ENCODE data around the gene MUC4. TPM values are rescaled to one million over a fixed set of nuclear protein-coding genes. Genes with fewer than 3 reads are reported as not detected.
"Not testable (repeated sequence)": the region's sequence is repeated elsewhere in the genome, so short reads cannot be mapped to it uniquely, and the experiment has no call there.

Gene MUC4
- polyA plus RNA-seq, 1 of the 3 experiments (the other 2 are of a cell fraction) = 0.07 TPM

GRCh38 chr3:195794708-195795107 lies 17.0 kb downstream of the MUC4 start:
- Histone ChIP-seq H3K9me2 (no peaks in the 10 kb centered on the region), H3K79me2 (ENCODE audit: insufficient read depth) (no peaks in the 10 kb centered on the region), H3K4me3 (ENCODE audit: low read depth in 2 of 2, low read length in 1 of 2) (no peak overlapping the region), H3K4me1 (ENCODE audit: control insufficient read depth in 1 of 2, insufficient read depth in 2 of 2, low read depth in 1 of 2, low read length in 1 of 2) (no peaks in the 10 kb centered on the region; a peak in 1 of 4 replicates), H3K27ac (ENCODE audit: low read depth in 2 of 2, low read length in 1 of 2) (no peak overlapping the region), H3K27me3 (ENCODE audit: insufficient read depth) (no peaks in the 10 kb centered on the region), H3K4me2 (no peak overlapping the region), H3F3A (replicated peaks; ENCODE audit: insufficient read depth) (no peaks in the 10 kb centered on the region), H2AFZ (ENCODE audit: low read depth) (no peak overlapping the region), H3K9ac (no peak overlapping the region), H3K36me3 (replicated peaks in 1 of 2; ENCODE audit: control insufficient read depth in 1 of 2, insufficient read depth in 2 of 2, low read length in 1 of 2) (no peaks in the 10 kb centered on the region), H4K20me1 (ENCODE audit: insufficient read depth) (no peaks in the 10 kb centered on the region), H3K9me3 (no peaks in the 10 kb centered on the region)
- ChIA-PET POLR2A (no interaction called here), CTCF (interaction anchor here (1.1 kb wide), 1 partner anchor 56 kb away, joined by 6 read pairs; no protein-coding TSS in a partner anchor)
- no peak for DNase-seq
- TF ChIP-seq TCF12 (IDR thresholded peaks at IDR 0.05) (no peak), CTCF (IDR thresholded peaks at IDR 0.05) (no peak), NRF1 (IDR thresholded peaks at IDR 0.05; ENCODE audit: low read depth, low read length) (no peak), JUND (IDR thresholded peaks at IDR 0.05) (no peak), YY1 (IDR thresholded peaks at IDR 0.05; ENCODE audit: low read depth) (no peak), TAF1 (IDR thresholded peaks at IDR 0.05; ENCODE audit: borderline replicate concordance, low read depth, low read length) (no peak), REST (IDR thresholded peaks at IDR 0.05; ENCODE audit: low read depth, low read length) (no peak), ELF1 (IDR thresholded peaks at IDR 0.05) (no peak), RCOR1 (IDR thresholded peaks at IDR 0.05; ENCODE audit: low read length) (no peak), SMC3 (IDR thresholded peaks at IDR 0.05; ENCODE audit: low read depth, low read length) (no peak), RXRA (IDR thresholded peaks at IDR 0.05; ENCODE audit: borderline replicate concordance, low read depth) (no peak), MXI1 (IDR thresholded peaks at IDR 0.05; ENCODE audit: low read depth, low read length) (no peak), EZH2phosphoT487 (IDR thresholded peaks at IDR 0.05; ENCODE audit: borderline replicate concordance, low read depth) (no peak), GABPA (IDR thresholded peaks at IDR 0.05; ENCODE audit: low read depth) (no peak)
- TF ChIP-seq, protein P1, sequence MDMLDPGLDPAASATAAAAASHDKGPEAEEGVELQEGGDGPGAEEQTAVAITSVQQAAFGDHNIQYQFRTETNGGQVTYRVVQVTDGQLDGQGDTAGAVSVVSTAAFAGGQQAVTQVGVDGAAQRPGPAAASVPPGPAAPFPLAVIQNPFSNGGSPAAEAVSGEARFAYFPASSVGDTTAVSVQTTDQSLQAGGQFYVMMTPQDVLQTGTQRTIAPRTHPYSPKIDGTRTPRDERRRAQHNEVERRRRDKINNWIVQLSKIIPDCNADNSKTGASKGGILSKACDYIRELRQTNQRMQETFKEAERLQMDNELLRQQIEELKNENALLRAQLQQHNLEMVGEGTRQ (IDR thresholded peaks at IDR 0.05; ENCODE audit: borderline replicate concordance, low read depth, low read length) = no peak
- TF ChIP-seq, protein P2, sequence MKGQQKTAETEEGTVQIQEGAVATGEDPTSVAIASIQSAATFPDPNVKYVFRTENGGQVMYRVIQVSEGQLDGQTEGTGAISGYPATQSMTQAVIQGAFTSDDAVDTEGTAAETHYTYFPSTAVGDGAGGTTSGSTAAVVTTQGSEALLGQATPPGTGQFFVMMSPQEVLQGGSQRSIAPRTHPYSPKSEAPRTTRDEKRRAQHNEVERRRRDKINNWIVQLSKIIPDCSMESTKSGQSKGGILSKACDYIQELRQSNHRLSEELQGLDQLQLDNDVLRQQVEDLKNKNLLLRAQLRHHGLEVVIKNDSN (IDR thresholded peaks at IDR 0.05; ENCODE audit: borderline replicate concordance, low read depth) = no peak
- TF ChIP-seq, protein P3, sequence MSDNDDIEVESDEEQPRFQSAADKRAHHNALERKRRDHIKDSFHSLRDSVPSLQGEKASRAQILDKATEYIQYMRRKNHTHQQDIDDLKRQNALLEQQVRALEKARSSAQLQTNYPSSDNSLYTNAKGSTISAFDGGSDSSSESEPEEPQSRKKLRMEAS (IDR thresholded peaks at IDR 0.05; ENCODE audit: low read depth) = no peak
- TF ChIP-seq, protein P4, sequence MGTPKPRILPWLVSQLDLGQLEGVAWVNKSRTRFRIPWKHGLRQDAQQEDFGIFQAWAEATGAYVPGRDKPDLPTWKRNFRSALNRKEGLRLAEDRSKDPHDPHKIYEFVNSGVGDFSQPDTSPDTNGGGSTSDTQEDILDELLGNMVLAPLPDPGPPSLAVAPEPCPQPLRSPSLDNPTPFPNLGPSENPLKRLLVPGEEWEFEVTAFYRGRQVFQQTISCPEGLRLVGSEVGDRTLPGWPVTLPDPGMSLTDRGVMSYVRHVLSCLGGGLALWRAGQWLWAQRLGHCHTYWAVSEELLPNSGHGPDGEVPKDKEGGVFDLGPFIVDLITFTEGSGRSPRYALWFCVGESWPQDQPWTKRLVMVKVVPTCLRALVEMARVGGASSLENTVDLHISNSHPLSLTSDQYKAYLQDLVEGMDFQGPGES (IDR thresholded peaks at IDR 0.05; ENCODE audit: low read depth, low read length) = no peak
- TF ChIP-seq, protein P5, sequence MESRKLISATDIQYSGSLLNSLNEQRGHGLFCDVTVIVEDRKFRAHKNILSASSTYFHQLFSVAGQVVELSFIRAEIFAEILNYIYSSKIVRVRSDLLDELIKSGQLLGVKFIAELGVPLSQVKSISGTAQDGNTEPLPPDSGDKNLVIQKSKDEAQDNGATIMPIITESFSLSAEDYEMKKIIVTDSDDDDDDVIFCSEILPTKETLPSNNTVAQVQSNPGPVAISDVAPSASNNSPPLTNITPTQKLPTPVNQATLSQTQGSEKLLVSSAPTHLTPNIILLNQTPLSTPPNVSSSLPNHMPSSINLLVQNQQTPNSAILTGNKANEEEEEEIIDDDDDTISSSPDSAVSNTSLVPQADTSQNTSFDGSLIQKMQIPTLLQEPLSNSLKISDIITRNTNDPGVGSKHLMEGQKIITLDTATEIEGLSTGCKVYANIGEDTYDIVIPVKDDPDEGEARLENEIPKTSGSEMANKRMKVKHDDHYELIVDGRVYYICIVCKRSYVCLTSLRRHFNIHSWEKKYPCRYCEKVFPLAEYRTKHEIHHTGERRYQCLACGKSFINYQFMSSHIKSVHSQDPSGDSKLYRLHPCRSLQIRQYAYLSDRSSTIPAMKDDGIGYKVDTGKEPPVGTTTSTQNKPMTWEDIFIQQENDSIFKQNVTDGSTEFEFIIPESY (IDR thresholded peaks at IDR 0.05; ENCODE audit: borderline replicate concordance, low read depth) = no peak
- 39% methylated on average over 8 of the region's 8 CpGs for WGBS (ENCODE audit: low lambda C conversion rate)

DNA sequence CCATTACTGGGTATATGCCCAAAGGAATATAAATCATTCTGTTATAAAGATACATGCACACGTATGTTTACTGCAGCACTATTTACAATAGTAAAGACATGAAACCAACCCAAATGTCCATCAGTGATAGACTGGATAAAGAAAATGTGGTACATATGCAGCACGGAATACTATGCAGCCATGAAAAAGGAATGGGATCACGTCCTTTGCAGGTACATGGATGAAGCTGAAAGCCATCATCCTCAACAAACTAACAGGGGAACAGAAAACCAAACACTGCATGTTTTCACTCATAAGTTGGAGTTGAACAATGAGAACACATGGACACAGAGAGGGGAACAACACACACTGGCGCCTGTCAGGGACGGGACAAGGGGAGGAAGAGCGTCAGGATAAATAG lies 19.1 kb downstream of the MUC4 start:
- H3K9me3 ChIP-seq; DNase-seq; H3K27ac ChIP-seq (ENCODE audit: low read depth in 2 of 2, low read length in 1 of 2); H2AFZ ChIP-seq (ENCODE audit: low read depth); H3K9ac ChIP-seq; H3K4me1 ChIP-seq (ENCODE audit: control insufficient read depth in 1 of 2, insufficient read depth in 2 of 2, low read depth in 1 of 2, low read length in 1 of 2); H3K79me2 ChIP-seq (ENCODE audit: insufficient read depth); POLR2A ChIA-PET; H4K20me1 ChIP-seq (ENCODE audit: insufficient read depth); H3K4me2 ChIP-seq; H3K9me2 ChIP-seq; H3K36me3 ChIP-seq (replicated peaks in 1 of 2; ENCODE audit: control insufficient read depth in 1 of 2, insufficient read depth in 2 of 2, low read length in 1 of 2); H3K4me3 ChIP-seq (ENCODE audit: low read depth in 2 of 2, low read length in 1 of 2); H3F3A ChIP-seq (replicated peaks; ENCODE audit: insufficient read depth); H3K27me3 ChIP-seq (ENCODE audit: insufficient read depth): not testable (repeated sequence)
- CTCF ChIA-PET = interaction anchor here (1.1 kb wide), 1 partner anchor 59 kb away, joined by 5 read pairs; no protein-coding TSS in a partner anchor
- 40% methylated on average over 6 of the region's 6 CpGs for WGBS (ENCODE audit: low lambda C conversion rate)
